HG03432 (cell line): Measurements from ENCODE around the gene THSD4.

Experiments used
- ATAC-seq: cut with Tn5 transposase; IDR thresholded peaks from one replicate; pipeline ENCODE4 v1.9.1; 2021; ENCODE audit warnings: mild to moderate bottlenecking, moderate library complexity; ENCODE audit not compliant: unreplicated experiment

The THSD4 gene

DNA sequence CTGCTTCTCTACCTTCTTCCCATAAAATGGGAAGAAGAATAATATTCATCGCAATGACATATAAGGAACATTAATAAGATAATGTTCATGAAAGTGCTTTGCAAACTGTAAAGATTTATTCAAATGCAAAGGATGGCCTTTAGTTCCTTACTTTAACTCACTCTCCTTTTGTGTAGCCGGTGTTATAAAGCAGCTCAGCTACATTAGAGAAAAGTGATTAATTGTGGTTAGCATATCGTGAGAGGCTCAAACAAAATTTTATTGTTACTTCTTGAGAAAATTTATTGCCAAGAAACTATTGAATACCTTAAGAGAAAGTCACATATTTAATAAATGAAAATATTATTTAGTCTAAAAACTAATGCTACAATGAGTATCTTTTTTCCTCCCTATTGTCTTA, 444.3 kb downstream of the THSD4 start:
- ATAC-seq, result no peak

DNA sequence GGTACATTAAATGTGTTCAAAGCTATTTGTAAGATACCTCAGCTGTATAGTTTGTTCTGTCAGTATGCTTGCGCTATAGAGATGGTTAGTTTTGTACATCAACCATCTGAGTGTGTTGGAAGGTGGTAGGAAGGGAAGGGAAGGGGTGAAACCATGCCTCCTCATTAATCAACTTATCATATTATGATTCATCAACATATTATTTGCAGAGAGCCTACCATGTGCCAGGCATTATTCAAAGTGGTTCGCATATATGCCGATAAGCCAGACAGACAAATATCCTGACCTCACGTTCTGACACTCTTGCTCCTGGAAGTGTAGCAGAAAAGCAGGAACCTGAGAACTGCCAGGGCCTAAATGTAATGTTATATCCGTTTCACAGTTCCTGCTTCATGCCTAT, 447.0 kb downstream of the THSD4 start:
- ATAC-seq, result no peak

DNA sequence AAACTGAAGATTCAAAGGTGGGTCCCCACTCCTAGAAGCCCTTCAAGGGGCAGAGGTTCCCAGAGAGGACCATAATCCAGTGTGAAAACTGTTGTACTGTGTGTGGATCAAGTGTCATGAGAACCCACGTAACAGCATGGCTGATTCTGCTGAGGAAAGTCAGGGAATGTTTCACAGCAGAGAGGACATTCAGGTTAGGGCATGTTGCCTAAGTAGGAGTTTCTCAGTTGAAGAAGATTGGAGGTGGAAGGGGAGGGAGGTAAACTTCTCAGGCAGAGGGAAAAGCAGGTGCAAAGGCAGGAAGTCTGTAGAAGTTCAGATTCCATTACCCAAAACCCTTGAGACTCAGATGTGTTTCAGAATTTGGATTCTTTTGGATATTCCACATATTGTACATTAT, 448.9 kb downstream of the THSD4 start:
- ATAC-seq, result no peak

- ATAC-seq, result no peak
These were observed 449.7 kb downstream of the THSD4 start for GRCh38 chr15:71565006-71565405.

DNA sequence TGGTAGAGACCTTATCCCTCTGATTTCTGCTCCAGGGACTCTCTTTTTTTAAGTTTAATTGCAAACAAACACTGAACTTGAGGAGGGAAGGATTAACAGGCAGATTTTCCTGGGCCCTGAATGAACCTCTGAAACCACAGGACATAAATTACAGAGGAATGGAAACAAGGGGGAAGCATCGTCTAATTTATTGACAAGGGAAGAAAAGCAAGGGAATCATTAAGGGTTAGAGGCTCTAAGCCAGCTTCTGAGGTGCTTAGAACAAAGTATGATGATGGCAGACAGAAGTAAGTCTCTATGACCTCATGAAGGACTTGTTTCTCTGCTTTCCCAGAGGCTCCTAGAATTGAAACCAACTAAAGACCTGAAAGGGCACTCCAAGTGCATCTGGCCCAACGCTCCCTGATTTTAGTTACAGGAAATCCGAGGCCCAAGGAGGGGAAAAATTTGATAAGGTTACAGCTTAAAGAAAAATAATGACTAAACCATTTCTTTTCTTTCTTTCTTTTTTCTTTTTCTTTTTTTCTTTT, 450.4 kb downstream of the THSD4 start:
- no peak for ATAC-seq

DNA sequence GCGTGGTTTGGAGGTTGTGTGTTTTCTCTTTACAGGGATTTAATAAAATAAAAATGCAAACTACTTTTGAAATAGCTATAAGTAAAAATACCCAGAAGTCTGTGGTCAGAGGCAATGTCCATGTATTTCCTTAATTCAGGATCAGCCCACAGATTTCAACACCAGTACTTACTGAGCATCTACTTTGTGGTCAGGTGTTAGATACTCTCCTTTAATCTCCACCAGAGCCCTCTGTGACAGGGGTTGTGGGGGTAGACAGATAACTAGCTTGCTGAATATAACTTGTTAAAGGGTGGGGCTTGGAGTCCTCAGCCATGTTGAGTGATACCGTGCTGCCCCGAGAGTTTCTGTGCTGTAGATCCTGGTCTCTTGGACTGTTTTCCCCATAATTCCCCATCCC, 451.0 kb downstream of the THSD4 start:
- no peak for ATAC-seq

DNA sequence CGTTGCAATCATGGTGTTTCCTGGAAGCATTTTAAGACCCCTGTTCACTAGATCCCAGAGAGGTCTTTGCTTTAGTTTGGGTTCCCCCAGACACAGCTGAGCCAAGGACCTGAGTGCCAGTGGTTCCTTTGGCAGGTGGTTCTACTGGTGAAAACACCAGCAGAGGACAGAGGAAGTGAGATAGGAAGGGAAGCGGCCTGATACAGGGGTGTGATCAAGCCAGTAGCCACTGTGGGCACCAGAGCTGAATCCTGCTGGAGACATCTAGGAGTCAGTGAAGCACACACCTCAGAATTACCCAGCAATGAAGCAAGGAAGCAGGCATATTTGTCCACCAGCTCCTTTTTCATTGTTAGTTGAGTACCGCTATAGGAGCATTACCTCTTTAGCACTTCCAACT, 451.9 kb downstream of the THSD4 start:
- no peak for ATAC-seq

- ATAC-seq, result no peak
These were observed 453.0 kb downstream of the THSD4 start for GRCh38 chr15:71568227-71568626.

DNA sequence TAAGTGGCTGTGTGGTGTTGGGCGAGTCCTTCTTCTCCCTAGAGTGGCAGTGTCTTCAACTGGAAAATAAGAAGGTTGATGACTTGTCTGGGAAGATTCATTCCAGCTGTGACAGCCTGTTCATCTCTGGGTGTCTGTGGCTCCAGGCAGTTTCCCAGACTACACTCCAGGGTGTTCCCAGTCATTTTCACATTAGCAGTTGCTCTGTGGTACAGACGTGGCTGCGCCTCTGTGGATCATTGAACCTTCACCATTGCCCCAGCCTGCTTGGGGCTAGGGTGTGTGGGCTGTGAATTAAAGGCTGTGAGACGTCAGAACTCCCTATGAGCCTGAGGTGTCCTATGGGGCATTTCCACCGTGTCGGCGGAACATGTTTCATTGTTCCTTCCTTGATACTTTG, 455.5 kb downstream of the THSD4 start:
- no peak for ATAC-seq

GRCh38 chr15:71571641-71572040, 456.4 kb downstream of the THSD4 start:
- ATAC-seq, result no peak

- no peak for ATAC-seq
These were observed 457.3 kb downstream of the THSD4 start for GRCh38 chr15:71572452-71573053.

- no peak for ATAC-seq
These were observed 458.3 kb downstream of the THSD4 start for GRCh38 chr15:71573599-71573998.

GRCh38 chr15:71575474-71576045, 460.3 kb downstream of the THSD4 start:
- ATAC-seq, result no peak

DNA sequence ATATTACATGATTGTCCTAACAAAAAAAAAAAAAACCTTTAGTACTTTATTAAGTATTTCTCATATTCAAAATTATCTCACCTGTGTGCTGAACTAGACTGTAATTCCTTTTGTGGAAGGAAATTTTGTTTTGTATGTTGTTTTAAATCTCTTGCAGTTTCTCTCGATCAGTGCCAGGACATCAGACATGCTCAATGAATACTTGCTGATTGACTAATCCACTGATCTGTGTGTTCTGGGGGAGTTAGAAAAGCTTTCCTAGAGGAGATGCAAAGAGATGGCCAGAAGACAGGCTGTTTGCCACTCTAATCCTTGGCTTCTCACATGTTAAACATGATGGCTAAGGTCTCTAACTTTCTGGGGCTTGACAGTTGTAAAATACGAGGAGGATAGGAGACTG, 461.8 kb downstream of the THSD4 start:
- no peak for ATAC-seq

GRCh38 chr15:71581398-71581930, 466.2 kb downstream of the THSD4 start:
- ATAC-seq, result no peak

DNA sequence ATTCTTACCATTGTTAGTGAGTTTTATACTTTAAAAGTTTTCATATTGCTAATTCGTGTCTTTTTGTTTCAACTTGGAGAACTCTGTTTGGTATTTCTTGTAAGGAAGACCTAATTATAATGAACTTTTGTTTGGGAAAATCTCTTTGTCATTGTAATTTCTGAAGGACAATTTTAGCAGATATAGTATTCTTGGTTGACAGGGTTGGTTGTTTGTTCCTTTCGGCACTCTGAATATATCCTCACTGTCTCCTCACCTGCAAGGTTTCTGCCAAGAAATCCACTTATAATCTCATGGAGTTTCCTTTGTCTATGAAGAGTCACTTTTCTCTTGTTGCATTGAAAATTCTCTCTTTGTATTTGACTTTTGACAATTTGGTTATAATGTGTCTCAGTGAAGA, 469.9 kb downstream of the THSD4 start:
- no peak for ATAC-seq

GRCh38 chr15:71586463-71586862, 471.2 kb downstream of the THSD4 start:
- no peak for ATAC-seq

DNA sequence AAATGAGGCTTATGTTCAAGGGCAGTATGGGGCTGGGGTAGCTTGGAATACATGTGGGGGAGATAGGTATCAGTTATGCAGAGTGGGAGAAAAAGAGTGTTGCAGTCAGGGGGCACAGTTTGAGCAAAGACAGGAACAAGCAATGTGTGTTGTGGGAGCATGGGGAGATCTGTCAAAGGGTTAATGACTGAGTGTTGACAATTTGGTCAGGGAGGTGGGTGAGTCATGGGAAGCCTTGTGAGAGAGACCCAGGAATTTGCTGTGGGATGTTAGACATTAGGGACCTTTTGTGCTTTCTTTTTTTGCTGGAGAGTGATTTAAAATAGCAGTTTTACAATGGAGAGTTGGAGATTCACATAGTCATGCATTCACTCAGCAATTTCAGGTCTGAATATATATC, 473.5 kb downstream of the THSD4 start:
- ATAC-seq, result no peak

DNA sequence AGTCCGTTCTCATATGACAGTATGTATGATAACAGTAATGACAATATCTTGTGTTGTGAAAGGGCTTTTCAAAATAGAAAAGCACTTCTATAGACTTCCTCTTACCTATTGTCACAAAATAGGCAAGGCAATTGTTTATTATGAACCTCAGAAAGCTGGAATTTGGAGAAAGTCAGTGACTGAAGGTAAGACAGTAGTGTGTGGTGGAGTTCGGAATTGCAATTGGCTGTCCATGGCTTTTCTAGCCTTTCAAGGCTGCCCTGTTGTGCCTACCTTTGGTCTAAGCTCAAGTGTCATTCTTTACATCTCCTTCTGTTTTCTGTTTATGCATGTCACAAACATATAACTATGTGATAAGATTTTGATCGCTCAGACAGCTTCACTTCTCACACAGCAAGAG, 475.8 kb downstream of the THSD4 start:
- ATAC-seq, result no peak

DNA sequence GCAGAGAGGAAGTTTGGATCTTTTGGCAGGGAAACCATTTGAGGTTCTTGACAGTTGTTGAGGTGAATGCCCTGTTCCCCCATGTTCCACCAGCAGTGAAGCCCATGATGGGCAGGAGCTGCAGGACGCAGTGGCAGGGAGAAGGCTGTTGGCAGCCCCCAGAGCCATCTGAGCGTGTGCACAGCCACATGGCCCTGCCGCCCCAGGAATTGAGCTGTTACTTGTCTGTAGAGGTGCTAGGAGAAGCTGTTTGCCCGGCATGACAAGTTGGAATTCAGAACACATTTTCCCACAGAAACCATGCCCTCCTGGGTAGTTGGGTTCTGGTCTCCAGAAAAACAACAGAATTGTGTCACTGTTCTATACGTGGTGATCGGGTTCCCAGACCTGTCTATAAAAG, 476.9 kb downstream of the THSD4 start:
- no peak for ATAC-seq

DNA sequence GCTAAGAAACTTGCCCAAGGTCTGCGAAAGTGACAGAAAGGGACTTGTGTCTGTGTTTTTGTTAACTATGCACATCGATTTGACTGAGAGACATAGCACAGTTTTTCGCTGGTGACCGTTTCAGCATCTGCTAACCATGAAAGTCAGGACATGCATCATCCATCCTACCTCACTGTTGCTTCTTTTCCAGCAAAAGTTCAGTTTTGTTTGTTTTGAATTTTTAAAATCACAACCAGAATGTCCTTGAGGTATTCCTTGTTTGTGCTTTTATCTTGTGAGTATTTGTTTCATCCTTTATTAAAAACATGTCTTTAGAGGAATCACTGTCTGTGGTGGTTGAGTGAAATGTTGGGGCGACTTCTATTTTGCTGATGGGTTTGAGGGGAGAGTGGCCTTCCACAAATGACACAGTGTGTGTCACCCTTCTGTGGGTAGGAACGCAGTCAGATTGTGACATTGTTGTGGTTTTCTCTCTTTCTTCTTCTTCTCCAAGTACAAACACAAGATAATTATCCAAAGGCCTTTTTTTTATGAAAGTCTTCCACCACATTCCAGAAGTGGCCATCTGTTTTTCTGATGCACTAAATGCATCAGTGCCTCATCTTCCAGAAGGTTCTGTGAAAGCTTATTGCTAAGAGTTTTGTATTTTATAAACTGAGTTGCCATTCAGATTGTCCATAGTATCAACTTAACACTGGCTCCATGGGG, 480.7 kb downstream of the THSD4 start:
- no peak for ATAC-seq

DNA sequence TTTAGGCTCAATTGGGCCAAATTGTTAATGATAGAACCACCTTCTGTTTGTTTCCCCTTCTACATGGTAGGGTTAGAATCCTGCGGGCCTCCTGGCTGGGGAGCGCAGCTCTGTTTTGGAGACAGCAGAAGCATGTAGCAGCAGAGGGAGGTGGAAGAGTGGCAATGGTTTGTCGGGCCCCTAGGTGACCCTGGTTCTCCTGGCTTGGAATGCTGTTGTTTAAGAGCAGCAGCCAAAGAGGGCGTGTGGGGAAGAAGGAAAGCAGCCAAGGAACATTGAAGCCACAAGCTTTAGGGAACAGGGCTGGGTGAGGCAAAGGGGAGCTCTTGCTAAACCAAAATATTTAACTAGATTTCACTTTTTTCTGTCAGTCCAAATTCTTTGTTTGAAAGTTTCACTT, 481.4 kb downstream of the THSD4 start:
- ATAC-seq, result no peak
